ENCODE measurements around the gene LRRC72.
"Not testable (repeated sequence)": the region's sequence is repeated elsewhere in the genome, so short reads cannot be mapped to it uniquely, and the experiment has no call there.

The LRRC72 gene

GRCh38 chr7:16594676-16595075, 68.1 kb downstream of the LRRC72 start:
- no peak for TF ChIP-seq CTCF (IDR thresholded peaks at IDR 0.05; ENCODE audit: control insufficient read depth, extremely low read depth, insufficient read depth)
- no peak overlapping the region for H3K4me3 ChIP-seq (ENCODE audit: low read depth, low read length)
- no peak for DNase-seq (ENCODE audit: low read depth)

- DNase-seq (ENCODE audit: low read depth); H3K4me3 ChIP-seq (ENCODE audit: low read depth, low read length): not testable (repeated sequence)
Measured at GRCh38 chr7:16595596-16595995, 69.0 kb downstream of the LRRC72 start.

- no peak overlapping the region for H3K4me3 ChIP-seq (ENCODE audit: low read depth, low read length)
- no peak for DNase-seq (ENCODE audit: low read depth)
- no peak for TF ChIP-seq CTCF (IDR thresholded peaks at IDR 0.05; ENCODE audit: control insufficient read depth, extremely low read depth, insufficient read depth)
Measured at GRCh38 chr7:16598015-16598414, 71.4 kb downstream of the LRRC72 start.

- H3K4me3 ChIP-seq (ENCODE audit: low read depth, low read length), result no peak overlapping the region
- peak; percentile 54 for DNase-seq (ENCODE audit: low read depth)
- TF ChIP-seq CTCF (IDR thresholded peaks at IDR 0.05; ENCODE audit: control insufficient read depth, extremely low read depth, insufficient read depth), result no peak
Measured at GRCh38 chr7:16599860-16600259, 73.2 kb downstream of the LRRC72 start.

- no peak for DNase-seq (ENCODE audit: low read depth)
- no peak for TF ChIP-seq CTCF (IDR thresholded peaks at IDR 0.05; ENCODE audit: control insufficient read depth, extremely low read depth, insufficient read depth)
- H3K4me3 ChIP-seq (ENCODE audit: low read depth, low read length), result no peak overlapping the region
Measured at GRCh38 chr7:16603633-16604032, 77.0 kb downstream of the LRRC72 start.

GRCh38 chr7:16604054-16604453, 77.4 kb downstream of the LRRC72 start:
- no peak for DNase-seq (ENCODE audit: low read depth)
- H3K4me3 ChIP-seq (ENCODE audit: low read depth, low read length), result no peak overlapping the region
- peak; percentile 27 for TF ChIP-seq CTCF (IDR thresholded peaks at IDR 0.05; ENCODE audit: control insufficient read depth, extremely low read depth, insufficient read depth)

- no peak overlapping the region for H3K4me3 ChIP-seq (ENCODE audit: low read depth, low read length)
- no peak for DNase-seq (ENCODE audit: low read depth)
- TF ChIP-seq CTCF (IDR thresholded peaks at IDR 0.05; ENCODE audit: control insufficient read depth, extremely low read depth, insufficient read depth), result no peak
Measured at GRCh38 chr7:16606704-16607103, 80.1 kb downstream of the LRRC72 start.
